Fibroblast of lung (primary cell): ENCODE results near the gene SFSWAP. TPM values are rescaled to one million over a fixed set of nuclear protein-coding genes. Genes with fewer than 3 reads are reported as not detected.
"Not testable (repeated sequence)": the region's sequence is repeated elsewhere in the genome, so short reads cannot be mapped to it uniquely, and the experiment has no call there.

Experiments
- DNase-seq, 2 donors: peaks; one replicate each; pipeline versions ENCODE4 v3.0.0 to v3.0.0-alpha.2; 2010; ENCODE audit warnings: low read depth in 2 of 2
- H2AFZ ChIP-seq: 2 replicates; pipeline ENCODE4 v1.5.1; 2012; ENCODE audit warnings: low read length, control low read depth, inconsistent platforms
- H3K27ac ChIP-seq: 2 replicates; pipeline ENCODE4 v1.5.1; 2011; ENCODE audit warnings: low read length, control low read depth; ENCODE audit not compliant: insufficient read depth
- H3K27me3 ChIP-seq: 2 replicates; pipeline ENCODE4 v1.5.1; 2011; ENCODE audit warnings: mild to moderate bottlenecking, low read length; ENCODE audit not compliant: control insufficient read depth, insufficient read depth
- H3K36me3 ChIP-seq: 2 replicates; pipeline ENCODE4 v1.5.1; 2011; ENCODE audit warnings: low read length; ENCODE audit not compliant: control insufficient read depth, insufficient read depth
- H3K4me1 ChIP-seq: 2 replicates; pipeline ENCODE4 v1.5.1; 2011; ENCODE audit warnings: low read length; ENCODE audit not compliant: control insufficient read depth, insufficient read depth; ENCODE audit errors: extremely low read depth
- H3K4me2 ChIP-seq: 2 replicates; pipeline ENCODE4 v1.5.1; 2011; ENCODE audit warnings: low read length, control low read depth; ENCODE audit not compliant: insufficient read depth; ENCODE audit errors: extremely low read depth
- H3K4me3 ChIP-seq, 4 experiments: fragments of 200-600 bp in 1 of 4; sonication (generic) in 1 of 4; replicated peaks in 1 of 4; 2 replicates each; pipeline ENCODE4 v1.5.1; 2011 to 2016; ENCODE audit warnings: low read length in 4 of 4, low read depth in 3 of 4, mild to moderate bottlenecking in 3 of 4, control low read depth in 2 of 4, inconsistent platforms in 1 of 4, mixed read lengths in 1 of 4; ENCODE audit not compliant: insufficient read depth in 1 of 4; ENCODE audit errors: control extremely low read depth in 1 of 4
- H3K79me2 ChIP-seq: 2 replicates; pipeline ENCODE4 v1.5.1; 2012; ENCODE audit warnings: mild to moderate bottlenecking, low read length, inconsistent platforms; ENCODE audit not compliant: control insufficient read depth, insufficient read depth
- H3K9ac ChIP-seq: 2 replicates; pipeline ENCODE4 v1.5.1; 2011; ENCODE audit warnings: mild to moderate bottlenecking, low read length, control low read depth; ENCODE audit not compliant: insufficient read depth
- H3K9me3 ChIP-seq: 2 replicates; pipeline ENCODE4 v1.5.1; 2012; ENCODE audit warnings: low read depth, low read length; ENCODE audit not compliant: control insufficient read depth, insufficient read depth
- H4K20me1 ChIP-seq: 2 replicates; pipeline ENCODE4 v1.5.1; 2011; ENCODE audit warnings: low read length; ENCODE audit not compliant: control insufficient read depth, insufficient read depth; ENCODE audit errors: extremely low read depth
- CTCF ChIP-seq, 2 donors: IDR thresholded peaks in 1 of 2; conservative IDR thresholded peaks in 1 of 2; 1 replicate in 1 of 2; 2 replicates in 1 of 2; pipeline ENCODE4 v1.5.1; 2011 to 2012; ENCODE audit warnings: low read length in 2 of 2, control low read depth in 1 of 2, inconsistent platforms in 1 of 2, low read depth in 1 of 2, mild to moderate bottlenecking in 1 of 2
- EZH2 ChIP-seq: IDR thresholded peaks from 2 replicates; pipeline ENCODE4 v1.5.1; 2012; ENCODE audit warnings: low read length, control low read depth, mild to moderate bottlenecking; ENCODE audit errors: missing control alignments
- polyA plus RNA-seq, 2 donors: library from polyadenylated mRNA; depleted of rRNA in 1 of 2; stranded (reverse) in 1 of 2; unstranded in 1 of 2; fragments of >200 nt; gene quantifications; 2 replicates each; pipeline ENCODE4 v1.2.1, GENCODE V29; 2011 to 2012; ENCODE audit warnings: missing spikeins in 1 of 2
- total RNA-seq: library from RNA; depleted of rRNA; stranded (reverse); fragments of >200 nt; gene quantifications from 2 replicates; pipeline ENCODE4 v1.2.1, GENCODE V29; 2014

The SFSWAP gene
- total and polyA plus RNA-seq, 2 donors (not counting 1 experiment from before 2014, with no cell fraction given) = 9.9 to 23.3 TPM

- not testable (repeated sequence) for H3K4me3 ChIP-seq, H3K27ac ChIP-seq, H3K4me1 ChIP-seq, DNase-seq, H3K36me3 ChIP-seq, H3K79me2 ChIP-seq, H3K9ac ChIP-seq, H2AFZ ChIP-seq, H3K27me3 ChIP-seq, H3K4me2 ChIP-seq, H3K9me3 ChIP-seq, H4K20me1 ChIP-seq
These were observed 44.4 kb upstream of the SFSWAP start for GRCh38 chr12:131666486-131666885.

- not testable (repeated sequence) for H2AFZ ChIP-seq, H3K27ac ChIP-seq, H4K20me1 ChIP-seq, H3K36me3 ChIP-seq, H3K9me3 ChIP-seq, H3K4me3 ChIP-seq, H3K4me2 ChIP-seq, H3K9ac ChIP-seq, H3K27me3 ChIP-seq, H3K79me2 ChIP-seq, DNase-seq, H3K4me1 ChIP-seq
These were observed 43.8 kb upstream of the SFSWAP start for GRCh38 chr12:131666978-131667601.

GRCh38 chr12:131671276-131671675 lies 39.6 kb upstream of the SFSWAP start:
- Histone ChIP-seq H3K4me2 (no peak overlapping the region), H3K27ac (no peak overlapping the region), H3K4me1 (no peaks in the 10 kb centered on the region), H3K79me2 (no peaks in the 10 kb centered on the region), H3K9me3 (no peaks in the 10 kb centered on the region), H4K20me1 (no peaks in the 10 kb centered on the region), H3K27me3 (no peaks in the 10 kb centered on the region), H3K4me3 (no peak overlapping the region), H3K36me3 (no peaks in the 10 kb centered on the region), H3K9ac (no peak overlapping the region), H2AFZ (no peak overlapping the region)
- TF ChIP-seq CTCF (conservative IDR thresholded peaks at IDR 0.05 in 1 of 2, IDR thresholded peaks at IDR 0.05 in 1 of 2; ENCODE audit: low read depth in 1 of 2, low read length in 2 of 2) (no peak), EZH2 (no peak)
- no peak for DNase-seq

GRCh38 chr12:131671871-131672270 lies 39.0 kb upstream of the SFSWAP start:
- Histone ChIP-seq H3K27me3 (no peaks in the 10 kb centered on the region), H3K36me3 (no peaks in the 10 kb centered on the region), H2AFZ (no peak overlapping the region), H3K4me3 (no peak overlapping the region), H3K9me3 (no peaks in the 10 kb centered on the region), H3K4me1 (no peaks in the 10 kb centered on the region), H3K27ac (no peak overlapping the region), H4K20me1 (no peaks in the 10 kb centered on the region), H3K4me2 (no peak overlapping the region), H3K79me2 (no peaks in the 10 kb centered on the region), H3K9ac (no peak overlapping the region)
- DNase-seq = no peak
- no peak for TF ChIP-seq CTCF (conservative IDR thresholded peaks at IDR 0.05 in 1 of 2, IDR thresholded peaks at IDR 0.05 in 1 of 2; ENCODE audit: low read depth in 1 of 2, low read length in 2 of 2)
- TF ChIP-seq EZH2 = no peak
